Pulmonary artery endothelial cell (primary cell): ENCODE data around the gene ROS1. TPM values are rescaled to one million over a fixed set of nuclear protein-coding genes. Genes with fewer than 3 reads are reported as not detected.
"Not testable (repeated sequence)": the region's sequence is repeated elsewhere in the genome, so short reads cannot be mapped to it uniquely, and the experiment has no call there.

Experiments
- DNase-seq: peaks from one replicate; pipeline ENCODE4 v3.0.0-alpha.2; 2011; ENCODE audit warnings: low read depth, low spot score
- total RNA-seq: library from RNA; depleted of rRNA; stranded (reverse); fragments of >200 nt; gene quantifications from 2 replicates; pipeline ENCODE4 v1.2.3, GENCODE V29; 2014

The ROS1 gene
- total RNA-seq, 1 donor from 2014 or later = not detected

GRCh38 chr6:117268924-117269323 lies 156.8 kb downstream of the ROS1 start:
- DNase-seq = no peak

GRCh38 chr6:117267766-117268534 lies 157.8 kb downstream of the ROS1 start:
- DNase-seq = no peak

GRCh38 chr6:117267054-117267347 lies 158.7 kb downstream of the ROS1 start:
- no peak for DNase-seq

- no peak for DNase-seq
Observed at GRCh38 chr6:117266257-117267053, 159.3 kb downstream of the ROS1 start.

GRCh38 chr6:117265410-117266256 lies 160.1 kb downstream of the ROS1 start, which contains the start of gene VGLL2:
VGLL2 (plus strand) TSS chr6:117265558; CDS start chr6:117265764, 206 bp downstream.
- DNase-seq = peak; percentile 4

- DNase-seq = no peak
Observed at GRCh38 chr6:117264692-117265409, 160.9 kb downstream of the ROS1 start.

- no peak for DNase-seq
Observed at GRCh38 chr6:117264369-117264691, 161.4 kb downstream of the ROS1 start.

GRCh38 chr6:117263353-117263927 lies 162.3 kb downstream of the ROS1 start:
- DNase-seq = no peak

GRCh38 chr6:117262799-117263198 lies 162.9 kb downstream of the ROS1 start:
- DNase-seq = no peak

- no peak for DNase-seq
Observed at GRCh38 chr6:117253785-117254184, 172.0 kb downstream of the ROS1 start.

- DNase-seq = not testable (repeated sequence)
Observed at GRCh38 chr6:117244979-117245378, 180.8 kb downstream of the ROS1 start.

- DNase-seq = not testable (repeated sequence)
Observed at GRCh38 chr6:117244571-117244970, 181.2 kb downstream of the ROS1 start.

Other genes starting within 250 kb of the ROS1 start
- gene VGLL2, start 160.4 kb downstream of the ROS1 start, total RNA-seq = not detected in 2 replicates
- gene DCBLD1, start 56.7 kb upstream of the ROS1 start, total RNA-seq = 43.4 and 52.8 TPM in 2 replicates
- gene GOPC, start 176.6 kb upstream of the ROS1 start, total RNA-seq = 27.6 and 34.6 TPM in 2 replicates
- gene NUS1, start 249.5 kb upstream of the ROS1 start, total RNA-seq = 20.2 and 21.4 TPM in 2 replicates